ENCODE measurements around the gene SLC2A6.

Gene SLC2A6

DNA sequence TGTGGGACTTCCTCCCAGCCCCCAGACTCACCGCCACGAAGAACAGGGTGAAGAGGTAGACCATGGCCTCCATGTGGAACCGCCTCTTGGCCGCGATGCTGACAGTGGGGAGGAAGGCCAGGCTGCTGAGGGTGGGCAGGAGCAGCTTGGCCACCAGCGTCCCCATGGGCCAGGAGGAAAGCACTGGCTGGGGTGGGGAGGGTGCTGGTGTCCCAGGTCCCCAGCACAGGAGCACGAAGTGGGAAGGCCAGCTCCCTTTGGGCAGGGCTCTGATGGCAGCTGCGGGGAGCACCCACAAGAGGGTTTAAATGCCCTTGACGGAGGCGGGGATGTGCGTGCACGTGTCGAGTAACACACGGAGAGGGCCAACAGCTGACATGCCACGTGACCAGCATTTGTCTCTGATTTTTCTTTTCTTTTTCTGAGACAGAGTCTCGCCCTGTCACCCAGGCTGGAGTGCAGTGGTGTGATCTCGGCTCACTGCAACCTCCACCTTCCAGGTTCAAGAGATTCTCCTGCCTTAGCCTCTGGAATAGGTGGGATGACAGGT lies 45.9 kb upstream of the SLC2A6 start, which contains the start of gene MYMK:
TSS of gene MYMK (minus strand) at position 281 of the 550 bp plus-strand sequence. CDS start at position 166, 115 bp downstream.
- in situ Hi-C loops (cut with MboI; ENCODE audit: low sequenced_read_pairs, unreplicated experiment), result loop anchor here (25.0 kb wide), 1 partner anchor 213 kb away; the partner anchor contains the start of gene SARDH
- no peak for TF ChIP-seq CTCF (IDR thresholded peaks at IDR 0.05; ENCODE audit: borderline replicate concordance, control extremely low read depth, extremely low read depth, insufficient read depth, missing control alignments)
- no peak for DNase-seq (ENCODE audit: low spot score)

GRCh38 chr9:133524146-133524545 lies 45.2 kb upstream of the SLC2A6 start:
- in situ Hi-C loops (cut with MboI; ENCODE audit: low sequenced_read_pairs, unreplicated experiment), result no loop called here
- no peak for DNase-seq (ENCODE audit: low spot score)
- TF ChIP-seq CTCF (IDR thresholded peaks at IDR 0.05; ENCODE audit: borderline replicate concordance, control extremely low read depth, extremely low read depth, insufficient read depth, missing control alignments), result no peak

- in situ Hi-C loops (cut with MboI; ENCODE audit: low sequenced_read_pairs, unreplicated experiment), result no loop called here
- no peak for TF ChIP-seq CTCF (IDR thresholded peaks at IDR 0.05; ENCODE audit: borderline replicate concordance, control extremely low read depth, extremely low read depth, insufficient read depth, missing control alignments)
- DNase-seq (ENCODE audit: low spot score), result no peak
Observed at GRCh38 chr9:133523106-133523505, 44.2 kb upstream of the SLC2A6 start.

DNA sequence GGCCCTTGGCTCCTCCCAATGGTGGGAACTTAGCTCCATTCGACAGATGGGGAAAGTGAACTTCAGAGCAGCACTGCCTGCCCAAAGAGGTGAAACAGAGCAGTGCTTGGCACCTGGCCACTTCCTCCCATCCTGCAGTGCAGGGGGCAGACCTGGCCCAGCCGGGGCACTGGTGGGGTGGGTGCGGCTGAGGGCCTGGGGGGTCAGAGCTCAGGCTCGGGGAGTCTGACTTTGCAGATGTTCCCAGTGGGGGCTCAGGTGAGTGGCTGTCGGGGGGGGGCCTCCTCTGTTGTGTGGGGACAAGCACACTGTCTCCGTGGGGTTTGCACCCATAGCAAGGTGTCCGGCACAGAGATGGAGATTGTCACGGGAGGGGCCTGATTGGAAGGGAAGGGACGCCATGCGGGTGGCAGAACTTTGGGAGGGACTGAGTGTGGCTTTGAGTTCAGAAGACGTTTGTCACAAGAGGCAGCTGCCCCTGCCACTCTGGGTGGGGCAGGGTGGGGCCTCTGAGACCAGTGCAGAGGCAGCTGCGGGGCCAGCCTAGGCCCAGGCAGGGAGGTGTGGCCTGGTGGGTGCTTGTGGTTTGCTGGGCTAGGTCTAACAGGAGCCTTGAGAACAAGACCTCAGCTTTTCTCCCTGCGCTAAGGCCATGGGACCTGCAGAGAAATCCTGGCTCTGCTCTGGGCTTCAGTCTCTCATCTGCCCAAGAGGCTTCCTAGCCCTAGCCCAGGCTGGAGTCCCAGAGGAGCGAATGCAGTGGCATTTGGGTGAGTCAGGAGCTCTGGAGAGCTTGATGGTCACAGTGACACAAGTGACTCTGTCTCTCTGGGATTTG lies 43.4 kb upstream of the SLC2A6 start:
- in situ Hi-C loops (cut with MboI; ENCODE audit: low sequenced_read_pairs, unreplicated experiment), result no loop called here
- DNase-seq (ENCODE audit: low spot score), result no peak

GRCh38 chr9:133521122-133522072 lies 42.5 kb upstream of the SLC2A6 start:
- DNase-seq (ENCODE audit: low spot score), result no peak
- no peak for TF ChIP-seq CTCF (IDR thresholded peaks at IDR 0.05; ENCODE audit: borderline replicate concordance, control extremely low read depth, extremely low read depth, insufficient read depth, missing control alignments)
- in situ Hi-C loops (cut with MboI; ENCODE audit: low sequenced_read_pairs, unreplicated experiment), result no loop called here

More for the DNA sequence above, 43.4 kb upstream of the SLC2A6 start:
- TF ChIP-seq CTCF (IDR thresholded peaks at IDR 0.05; ENCODE audit: borderline replicate concordance, control extremely low read depth, extremely low read depth, insufficient read depth, missing control alignments), result no peak

Measured in GM13976 (cell line).